Measurements from ENCODE around the gene MORN5. TPM values are rescaled to one million over a fixed set of nuclear protein-coding genes. Genes with fewer than 3 reads are reported as not detected.
"Not testable (repeated sequence)": the region's sequence is repeated elsewhere in the genome, so short reads cannot be mapped to it uniquely, and the experiment has no call there.

The MORN5 gene
- total RNA-seq, 4 donors from 2014 or later = 1.8 TPM; not detected in 3

GRCh38 chr9:122113574-122113973 lies 46.1 kb upstream of the MORN5 start:
- Histone ChIP-seq H3K36me3 (no peaks in the 10 kb centered on the region), H3K27ac (no peak overlapping the region), H3K9me3 (no peaks in the 10 kb centered on the region), H3K4me1 (no peaks in the 10 kb centered on the region), H3K4me3 (no peak overlapping the region), H3K27me3 (peaks cover 0 to 7% of the 10 kb centered on the region in 2 donors)
- 25 to 40% methylated on average over 5 of the region's 5 CpGs for WGBS, 2 donors
- no peak for DNase-seq (ENCODE audit: low spot score in 2 of 2)
- TF ChIP-seq CTCF (IDR thresholded peaks at IDR 0.05) (no peak), POLR2A (IDR thresholded peaks at IDR 0.05) (no peak), EP300 (IDR thresholded peaks at IDR 0.05) (no peak)

- TF ChIP-seq EP300 (IDR thresholded peaks at IDR 0.05) = no peak
- TF ChIP-seq CTCF (IDR thresholded peaks at IDR 0.05) = no peak
- TF ChIP-seq POLR2A (IDR thresholded peaks at IDR 0.05) = no peak
- no peak for DNase-seq (ENCODE audit: low spot score in 2 of 2)
- Histone ChIP-seq H3K4me3 (no peak overlapping the region), H3K27me3 (peaks cover 0 to 7% of the 10 kb centered on the region in 2 donors), H3K36me3 (no peaks in the 10 kb centered on the region), H3K27ac (no peak overlapping the region), H3K9me3 (no peaks in the 10 kb centered on the region), H3K4me1 (no peaks in the 10 kb centered on the region)
- 63 to 79% methylated on average over 11 to 12 of the region's 12 CpGs for WGBS, 2 donors
Measured at GRCh38 chr9:122115176-122116035, 44.3 kb upstream of the MORN5 start.

GRCh38 chr9:122116040-122116439 lies 43.7 kb upstream of the MORN5 start:
- Histone ChIP-seq H3K27me3 (peaks cover 0 to 7% of the 10 kb centered on the region in 2 donors), H3K36me3 (no peaks in the 10 kb centered on the region), H3K4me1 (no peaks in the 10 kb centered on the region), H3K4me3 (no peak overlapping the region), H3K27ac (no peak overlapping the region), H3K9me3 (no peaks in the 10 kb centered on the region)
- no peak for DNase-seq (ENCODE audit: low spot score in 2 of 2)
- no peak for TF ChIP-seq CTCF (IDR thresholded peaks at IDR 0.05)
- TF ChIP-seq EP300 (IDR thresholded peaks at IDR 0.05) = no peak
- no peak for TF ChIP-seq POLR2A (IDR thresholded peaks at IDR 0.05)
- 67 to 79% methylated on average over 3 to 4 of the region's 4 CpGs for WGBS, 2 donors

GRCh38 chr9:122116448-122117173 lies 43.1 kb upstream of the MORN5 start:
- DNase-seq (ENCODE audit: low spot score in 2 of 2) = no peak
- H3K27me3 ChIP-seq = peaks cover 0 to 7% of the 10 kb centered on the region in 2 donors
- H3K9me3 ChIP-seq = no peaks in the 10 kb centered on the region
- H3K4me3 ChIP-seq = no peak overlapping the region
- TF ChIP-seq POLR2A (IDR thresholded peaks at IDR 0.05) (no peak), CTCF (IDR thresholded peaks at IDR 0.05) (no peak), EP300 (IDR thresholded peaks at IDR 0.05) (no peak)
- no peaks in the 10 kb centered on the region for H3K36me3 ChIP-seq
- WGBS, 2 donors = 82 to 91% methylated on average over 9 to 10 of the region's 10 CpGs
- no peak overlapping the region for H3K27ac ChIP-seq
- no peaks in the 10 kb centered on the region for H3K4me1 ChIP-seq

- not testable (repeated sequence) for H3K27ac ChIP-seq; H3K27me3 ChIP-seq; H3K36me3 ChIP-seq; H3K4me1 ChIP-seq; DNase-seq (ENCODE audit: low spot score in 2 of 2); H3K9me3 ChIP-seq; H3K4me3 ChIP-seq
- WGBS, 2 donors = 70 to 74% methylated on average over 9 of the region's 9 CpGs
Measured at GRCh38 chr9:122117241-122117640, 42.5 kb upstream of the MORN5 start.

Data from tibial nerve (tissue), 4 donors.